Gastroesophageal sphincter (tissue), 3 donors: Measurements from ENCODE around the gene KANSL2.
"Not testable (repeated sequence)": the region's sequence is repeated elsewhere in the genome, so short reads cannot be mapped to it uniquely, and the experiment has no call there.

Source experiments
- CTCF ChIP-seq, 4 experiments: fragments of 200-600 bp in 2 of 4; fragments of 450-650 bp in 2 of 4; sonication (generic) in 1 of 4; IDR thresholded peaks; one replicate each; pipeline ENCODE4 v1.5.1; 2017 to 2019; ENCODE audit warnings: antibody characterized with exemption in 4 of 4, mild to moderate bottlenecking in 2 of 4, moderate library complexity in 2 of 4
- EP300 ChIP-seq: sonication (generic); formaldehyde crosslinking; IDR thresholded peaks from one replicate; pipeline ENCODE4 v1.6.1; 2017; ENCODE audit warnings: antibody characterized with exemption, mild to moderate bottlenecking

- not testable (repeated sequence) for TF ChIP-seq CTCF (IDR thresholded peaks at IDR 0.05); EP300
Measured at GRCh38 chr12:48698822-48699221, 16.8 kb upstream of the KANSL2 start.
